PC-3 (cell line): ENCODE data around the gene CNIH1. TPM values are rescaled to one million over a fixed set of nuclear protein-coding genes. Genes with fewer than 3 reads are reported as not detected.

Experiments
- ATAC-seq: fragments of 200-7000 bp; cut with Tn5 transposase; 2 replicates; pipeline ENCODE4 v1.9.1; 2020; ENCODE audit warnings: mild to moderate bottlenecking, moderate library complexity
- BruUV-seq: library from RNA; stranded (reverse); fragments of 400-500 nt; replicated peaks from 2 replicates; lab custom pipeline; 2021; lab: Mats Ljungman, UMichigan
- CTCF ChIA-PET: fragments of 300-600 bp; sonication (Branson Sonifier 250); formaldehyde crosslinking; loops from one replicate; lab custom pipeline; 2022; ENCODE audit warnings: antibody characterized with exemption; lab: Charles Lee
- POLR2A ChIA-PET: fragments of 300-600 bp; sonication (Branson Sonifier 250); formaldehyde crosslinking; loops from one replicate; lab custom pipeline; 2022; ENCODE audit warnings: antibody characterized with exemption; ENCODE audit not compliant: unreplicated experiment; lab: Charles Lee
- DNase-seq: peaks from one replicate; pipeline ENCODE4 v3.0.0-alpha.2; 2015
- H2AFZ ChIP-seq: fragments of 300-600 bp; sonication (generic); 2 replicates; pipeline ENCODE4 v1.6.0; 2016; ENCODE audit warnings: antibody characterized with exemption, low read length
- H3F3A ChIP-seq: fragments of 300-600 bp; sonication (generic); one replicate; pipeline ENCODE4 v1.6.0; 2017; ENCODE audit warnings: antibody characterized with exemption, low read length, control low read depth, mild to moderate bottlenecking; ENCODE audit not compliant: unreplicated experiment
- H3K27ac ChIP-seq: fragments of 300-600 bp; sonication (generic); 2 replicates; pipeline ENCODE4 v1.5.1; 2016; ENCODE audit warnings: mild to moderate bottlenecking, low read length
- H3K27me3 ChIP-seq: fragments of 300-600 bp; sonication (generic); 2 replicates; pipeline ENCODE4 v1.6.1; 2016; ENCODE audit warnings: low read length, mixed read lengths
- H3K36me3 ChIP-seq: fragments of 300-600 bp; sonication (generic); 2 replicates; pipeline ENCODE4 v1.6.1; 2016; ENCODE audit warnings: low read depth, mixed run types, low read length, mixed read lengths
- H3K4me1 ChIP-seq: fragments of 300-600 bp; sonication (generic); 2 replicates; pipeline ENCODE4 v1.5.1; 2016; ENCODE audit warnings: low read length; ENCODE audit not compliant: insufficient read depth
- H3K4me2 ChIP-seq: fragments of 300-600 bp; sonication (generic); 2 replicates; pipeline ENCODE4 v1.6.0; 2016; ENCODE audit warnings: low read length
- H3K4me3 ChIP-seq: fragments of 300-600 bp; sonication (generic); 2 replicates; pipeline ENCODE4 v1.5.1; 2016; ENCODE audit warnings: mild to moderate bottlenecking, low read length, mixed read lengths
- H3K79me2 ChIP-seq: fragments of 300-600 bp; sonication (generic); 2 replicates; pipeline ENCODE4 v1.6.1; 2017; ENCODE audit warnings: low read length, mixed read lengths
- H3K9ac ChIP-seq: fragments of 300-600 bp; sonication (generic); 2 replicates; pipeline ENCODE4 v1.6.0; 2016; ENCODE audit warnings: mild to moderate bottlenecking, low read length
- H3K9me2 ChIP-seq: fragments of 300-600 bp; sonication (generic); replicated peaks from 2 replicates; pipeline ENCODE4 v1.6.1; 2016; ENCODE audit warnings: mixed run types, low read length, mixed read lengths
- H3K9me3 ChIP-seq: fragments of 300-600 bp; sonication (generic); 2 replicates; pipeline ENCODE4 v1.6.1; 2016; ENCODE audit warnings: low read length, mixed read lengths
- H4K20me1 ChIP-seq: fragments of 300-600 bp; sonication (generic); 2 replicates; pipeline ENCODE4 v1.6.1; 2016; ENCODE audit warnings: low read length, mixed read lengths
- EZH2 ChIP-seq: fragments of 300-600 bp; sonication (generic); IDR thresholded peaks from one replicate; pipeline ENCODE4 v1.6.1; 2017; ENCODE audit warnings: antibody characterized with exemption, mild to moderate bottlenecking, low read length; ENCODE audit not compliant: unreplicated experiment
- EZH2phosphoT487 ChIP-seq: fragments of 300-600 bp; sonication (generic); IDR thresholded peaks from 2 replicates; pipeline ENCODE4 v1.6.1; 2018; ENCODE audit warnings: mild to moderate bottlenecking, antibody characterized with exemption, low read length, borderline replicate concordance
- intact Hi-C: fragments of 100-400 bp; cut with micrococcal nuclease; formaldehyde crosslinking; loops from 2 replicates; pipeline ENCODE4 v1.9.0; 2023
- total RNA-seq: library from RNA; depleted of rRNA; stranded (reverse); fragments of >200 nt; gene quantifications from 2 replicates; pipeline ENCODE4 v1.2.3, GENCODE V29; 2014
- TF ChIP-seq, protein P1 (sequence below): fragments of 300-600 bp; sonication (generic); conservative IDR thresholded peaks from 2 replicates; pipeline ENCODE4 v1.5.1; 2017; ENCODE audit warnings: antibody characterized with exemption, low read depth, mild to moderate bottlenecking, low read length

The CNIH1 gene
- total RNA-seq, 1 experiment from 2014 or later: 194 TPM

DNA sequence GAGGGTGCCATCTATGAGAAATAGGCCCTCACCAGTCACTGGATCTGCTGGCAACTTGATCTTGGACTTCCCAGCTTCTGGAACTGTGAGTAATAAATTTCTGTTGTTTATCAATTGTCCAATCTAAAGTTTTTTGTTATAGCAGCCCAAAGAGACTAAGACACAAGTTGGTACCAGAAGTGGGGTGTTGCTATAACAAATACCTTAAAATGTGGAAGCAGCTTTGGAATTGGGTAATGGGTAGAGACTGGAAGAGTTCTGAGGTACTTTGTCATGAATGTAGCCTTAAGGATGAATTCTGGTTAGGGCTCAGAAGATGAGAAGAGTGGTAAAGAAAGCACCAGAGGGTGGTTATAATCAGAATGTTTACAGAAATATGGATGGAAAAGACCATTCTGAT lies 26.1 kb upstream of the CNIH1 start:
- Histone ChIP-seq H3K79me2 (no peaks in the 10 kb centered on the region), H3K27me3 (no peaks in the 10 kb centered on the region), H3K4me3 (no peak overlapping the region), H4K20me1 (no peaks in the 10 kb centered on the region), H3K4me2 (no peak overlapping the region), H3F3A (no peaks in the 10 kb centered on the region), H3K4me1 (no peaks in the 10 kb centered on the region), H3K9me3 (peaks cover 15% of the 10 kb centered on the region), H2AFZ (no peak overlapping the region), H3K36me3 (peaks cover 7% of the 10 kb centered on the region; the same call in 1 of the 2 replicates), H3K27ac (no peak overlapping the region), H3K9me2 (no peaks in the 10 kb centered on the region), H3K9ac (no peak overlapping the region)
- POLR2A ChIA-PET: no interaction called here
- TF ChIP-seq, protein P1, sequence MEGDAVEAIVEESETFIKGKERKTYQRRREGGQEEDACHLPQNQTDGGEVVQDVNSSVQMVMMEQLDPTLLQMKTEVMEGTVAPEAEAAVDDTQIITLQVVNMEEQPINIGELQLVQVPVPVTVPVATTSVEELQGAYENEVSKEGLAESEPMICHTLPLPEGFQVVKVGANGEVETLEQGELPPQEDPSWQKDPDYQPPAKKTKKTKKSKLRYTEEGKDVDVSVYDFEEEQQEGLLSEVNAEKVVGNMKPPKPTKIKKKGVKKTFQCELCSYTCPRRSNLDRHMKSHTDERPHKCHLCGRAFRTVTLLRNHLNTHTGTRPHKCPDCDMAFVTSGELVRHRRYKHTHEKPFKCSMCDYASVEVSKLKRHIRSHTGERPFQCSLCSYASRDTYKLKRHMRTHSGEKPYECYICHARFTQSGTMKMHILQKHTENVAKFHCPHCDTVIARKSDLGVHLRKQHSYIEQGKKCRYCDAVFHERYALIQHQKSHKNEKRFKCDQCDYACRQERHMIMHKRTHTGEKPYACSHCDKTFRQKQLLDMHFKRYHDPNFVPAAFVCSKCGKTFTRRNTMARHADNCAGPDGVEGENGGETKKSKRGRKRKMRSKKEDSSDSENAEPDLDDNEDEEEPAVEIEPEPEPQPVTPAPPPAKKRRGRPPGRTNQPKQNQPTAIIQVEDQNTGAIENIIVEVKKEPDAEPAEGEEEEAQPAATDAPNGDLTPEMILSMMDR: no peak
- no peak for TF ChIP-seq EZH2
- TF ChIP-seq EZH2phosphoT487: no peak
- no peak for DNase-seq
- BruUV-seq: no TSS peak
- CTCF ChIA-PET: no interaction called here
- ATAC-seq: no peak
- intact Hi-C loops: no loop called here

- Histone ChIP-seq H3K4me3 (no peak overlapping the region), H4K20me1 (no peaks in the 10 kb centered on the region), H3K27me3 (no peaks in the 10 kb centered on the region), H3K79me2 (no peaks in the 10 kb centered on the region), H2AFZ (no peak overlapping the region), H3K4me1 (no peaks in the 10 kb centered on the region), H3K4me2 (no peak overlapping the region), H3F3A (no peaks in the 10 kb centered on the region), H3K9me2 (no peaks in the 10 kb centered on the region), H3K27ac (no peak overlapping the region), H3K9ac (no peak overlapping the region), H3K9me3 (peaks cover 15% of the 10 kb centered on the region), H3K36me3 (peaks cover 7% of the 10 kb centered on the region; the same call in 1 of the 2 replicates)
- TF ChIP-seq EZH2phosphoT487: no peak
- no peak for TF ChIP-seq EZH2
- TF ChIP-seq, protein P1: no peak
- ChIA-PET POLR2A (interaction anchor here (1.0 kb wide), 1 partner anchor 44 kb away, joined by 3 read pairs; the partner anchor contains the start of gene CGRRF1), CTCF (no interaction called here)
- DNase-seq: no peak
- ATAC-seq: no peak
- BruUV-seq: no TSS peak
- intact Hi-C loops: no loop called here
Measured at GRCh38 chr14:54465654-54466053, 24.5 kb upstream of the CNIH1 start.

DNA sequence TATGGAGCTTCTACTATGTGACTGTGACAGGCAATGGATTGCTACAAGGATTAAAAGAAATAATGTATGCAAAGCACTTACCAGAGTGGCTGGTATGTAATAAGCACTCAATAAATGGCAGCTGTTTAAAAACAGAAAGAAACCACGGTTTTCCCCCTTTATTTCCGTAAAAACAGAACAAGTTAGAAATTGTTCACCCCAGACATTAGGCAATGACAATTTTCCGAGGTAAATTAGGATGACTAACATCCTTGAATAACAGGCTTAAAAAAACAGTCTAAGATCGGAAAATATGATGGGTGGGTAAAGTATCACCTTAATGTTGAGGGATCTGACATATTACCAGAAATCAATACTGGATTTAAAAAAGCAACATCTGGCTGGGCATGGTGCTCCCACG lies 20.9 kb upstream of the CNIH1 start:
- no TSS peak for BruUV-seq

More for the DNA sequence above, 20.9 kb upstream of the CNIH1 start:
- Histone ChIP-seq H3F3A (no peaks in the 10 kb centered on the region), H3K79me2 (no peaks in the 10 kb centered on the region), H2AFZ (no peak overlapping the region), H3K27me3 (no peaks in the 10 kb centered on the region), H3K9me3 (peaks cover 3% of the 10 kb centered on the region), H3K36me3 (no peaks in the 10 kb centered on the region), H3K27ac (no peak overlapping the region), H3K4me2 (no peak overlapping the region), H3K9ac (no peak overlapping the region), H3K9me2 (no peaks in the 10 kb centered on the region), H4K20me1 (no peaks in the 10 kb centered on the region), H3K4me3 (no peak overlapping the region), H3K4me1 (no peaks in the 10 kb centered on the region)
- ChIA-PET POLR2A (no interaction called here), CTCF (no interaction called here)
- TF ChIP-seq, protein P1: no peak
- TF ChIP-seq EZH2 (no peak), EZH2phosphoT487 (no peak)
- no peak for ATAC-seq
- DNase-seq: peak; percentile 37
- intact Hi-C loops: no loop called here
